Choroid plexus epithelial cell (primary cell): ENCODE results near the gene CEBPB.
A peak's percentile ranks its signal among the peaks of the same experiment; 100 is the strongest.
"Not testable (repeated sequence)": the region's sequence is repeated elsewhere in the genome, so short reads cannot be mapped to it uniquely, and the experiment has no call there.

Experiments used
- DNase-seq: peaks from one replicate; pipeline ENCODE4 v3.0.0-alpha.2; 2010; ENCODE audit warnings: low read depth
- H3K4me3 ChIP-seq: 2 replicates; pipeline ENCODE4 v1.5.1; 2011; ENCODE audit warnings: low read depth, mild to moderate bottlenecking, control low read depth, low read length, moderate library complexity
- TF ChIP-seq, protein P1 (sequence below): conservative IDR thresholded peaks from 2 replicates; pipeline ENCODE4 v1.5.1; 2011; ENCODE audit warnings: low read depth, mild to moderate bottlenecking, control low read depth, inconsistent platforms, low read length, moderate library complexity

The CEBPB gene

GRCh38 chr20:50153500-50154377, 36.9 kb upstream of the CEBPB start, which contains the start of gene PEDS1:
Gene PEDS1 (minus strand): TSS chr20:50153723. CDS start chr20:50153637, 86 bp downstream.
- peak within 1 kb of the TSS; percentile 90 for H3K4me3 ChIP-seq
- DNase-seq, result peak; percentile 93
- TF ChIP-seq, protein P1, sequence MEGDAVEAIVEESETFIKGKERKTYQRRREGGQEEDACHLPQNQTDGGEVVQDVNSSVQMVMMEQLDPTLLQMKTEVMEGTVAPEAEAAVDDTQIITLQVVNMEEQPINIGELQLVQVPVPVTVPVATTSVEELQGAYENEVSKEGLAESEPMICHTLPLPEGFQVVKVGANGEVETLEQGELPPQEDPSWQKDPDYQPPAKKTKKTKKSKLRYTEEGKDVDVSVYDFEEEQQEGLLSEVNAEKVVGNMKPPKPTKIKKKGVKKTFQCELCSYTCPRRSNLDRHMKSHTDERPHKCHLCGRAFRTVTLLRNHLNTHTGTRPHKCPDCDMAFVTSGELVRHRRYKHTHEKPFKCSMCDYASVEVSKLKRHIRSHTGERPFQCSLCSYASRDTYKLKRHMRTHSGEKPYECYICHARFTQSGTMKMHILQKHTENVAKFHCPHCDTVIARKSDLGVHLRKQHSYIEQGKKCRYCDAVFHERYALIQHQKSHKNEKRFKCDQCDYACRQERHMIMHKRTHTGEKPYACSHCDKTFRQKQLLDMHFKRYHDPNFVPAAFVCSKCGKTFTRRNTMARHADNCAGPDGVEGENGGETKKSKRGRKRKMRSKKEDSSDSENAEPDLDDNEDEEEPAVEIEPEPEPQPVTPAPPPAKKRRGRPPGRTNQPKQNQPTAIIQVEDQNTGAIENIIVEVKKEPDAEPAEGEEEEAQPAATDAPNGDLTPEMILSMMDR, result no peak

- not testable (repeated sequence) for DNase-seq, H3K4me3 ChIP-seq
Observed at GRCh38 chr20:50161494-50161893, 29.1 kb upstream of the CEBPB start.

DNA sequence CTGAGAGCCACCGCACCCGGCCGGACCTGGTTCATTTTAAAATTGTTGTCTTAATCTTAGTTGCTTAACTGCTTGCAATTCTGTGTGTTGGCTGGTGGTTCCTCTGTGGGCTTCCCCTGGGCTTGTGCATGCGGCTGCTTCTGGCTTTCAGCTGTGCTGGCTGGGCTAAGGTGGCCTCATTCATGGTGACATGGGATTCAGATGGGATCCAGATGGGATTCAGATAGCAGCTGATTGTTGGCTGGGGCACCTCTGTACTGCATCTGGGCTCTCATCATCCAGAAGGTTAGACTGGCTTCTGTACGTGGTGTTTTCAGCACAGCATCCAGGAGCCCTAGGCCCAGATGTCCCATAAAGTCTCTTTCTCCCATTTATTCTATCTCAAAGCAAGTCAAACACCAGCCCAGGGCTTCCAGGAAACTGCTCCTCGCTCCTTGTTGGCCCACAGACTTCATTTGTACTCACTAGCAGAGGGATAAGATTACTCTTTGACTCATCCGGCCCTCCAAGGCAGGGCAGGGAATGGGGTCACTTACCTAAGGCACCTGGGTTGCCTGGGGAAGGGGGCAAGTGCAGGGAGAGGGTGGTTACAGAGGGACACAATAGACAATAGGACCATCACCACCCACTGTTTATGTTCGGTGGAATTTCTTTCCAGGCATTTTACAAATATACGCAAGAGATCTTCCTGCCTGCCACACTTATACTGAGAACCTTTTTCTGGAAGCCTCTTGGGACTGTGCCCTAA, 26.9 kb upstream of the CEBPB start:
- H3K4me3 ChIP-seq, result no peak overlapping the region
- TF ChIP-seq, protein P1, result no peak
- peak; percentile 29 for DNase-seq

GRCh38 chr20:50165684-50166554, 24.7 kb upstream of the CEBPB start:
- H3K4me3 ChIP-seq, result peak overlapping the region; percentile 53
- peak; percentile 100 for DNase-seq
- TF ChIP-seq, protein P1, result no peak

DNA sequence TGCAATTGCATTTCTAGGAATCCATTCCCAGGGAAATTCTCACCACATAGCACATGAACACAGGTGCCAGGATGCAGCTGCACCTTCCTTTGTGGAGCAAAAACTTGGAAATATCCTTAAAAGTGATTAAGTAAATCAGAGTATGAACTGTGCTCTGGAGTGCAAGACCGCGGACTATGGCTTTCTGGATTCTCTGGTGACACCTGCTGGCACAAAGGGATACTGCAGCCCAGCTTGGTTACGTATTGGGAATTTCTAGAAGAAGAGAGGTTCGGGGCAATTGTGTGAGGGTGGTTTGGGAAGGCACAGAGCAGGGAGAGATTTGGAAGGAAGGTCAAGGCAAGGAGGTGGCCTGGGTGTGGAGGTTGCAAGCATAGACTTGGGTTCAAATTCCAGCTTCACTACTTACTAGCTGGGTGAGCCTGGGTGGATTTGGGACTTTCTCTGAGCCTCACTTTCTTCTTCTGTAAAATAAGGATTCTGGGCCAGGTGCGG, 21.3 kb upstream of the CEBPB start:
- TF ChIP-seq, protein P1, result peak; percentile 93
- peak; percentile 85 for DNase-seq
- no peak overlapping the region for H3K4me3 ChIP-seq

GRCh38 chr20:50170549-50171220, 19.9 kb upstream of the CEBPB start:
- no peak overlapping the region for H3K4me3 ChIP-seq
- TF ChIP-seq, protein P1, result no peak
- no peak for DNase-seq
